ENCODE measurements around the gene WDFY2.

Gene WDFY2

DNA sequence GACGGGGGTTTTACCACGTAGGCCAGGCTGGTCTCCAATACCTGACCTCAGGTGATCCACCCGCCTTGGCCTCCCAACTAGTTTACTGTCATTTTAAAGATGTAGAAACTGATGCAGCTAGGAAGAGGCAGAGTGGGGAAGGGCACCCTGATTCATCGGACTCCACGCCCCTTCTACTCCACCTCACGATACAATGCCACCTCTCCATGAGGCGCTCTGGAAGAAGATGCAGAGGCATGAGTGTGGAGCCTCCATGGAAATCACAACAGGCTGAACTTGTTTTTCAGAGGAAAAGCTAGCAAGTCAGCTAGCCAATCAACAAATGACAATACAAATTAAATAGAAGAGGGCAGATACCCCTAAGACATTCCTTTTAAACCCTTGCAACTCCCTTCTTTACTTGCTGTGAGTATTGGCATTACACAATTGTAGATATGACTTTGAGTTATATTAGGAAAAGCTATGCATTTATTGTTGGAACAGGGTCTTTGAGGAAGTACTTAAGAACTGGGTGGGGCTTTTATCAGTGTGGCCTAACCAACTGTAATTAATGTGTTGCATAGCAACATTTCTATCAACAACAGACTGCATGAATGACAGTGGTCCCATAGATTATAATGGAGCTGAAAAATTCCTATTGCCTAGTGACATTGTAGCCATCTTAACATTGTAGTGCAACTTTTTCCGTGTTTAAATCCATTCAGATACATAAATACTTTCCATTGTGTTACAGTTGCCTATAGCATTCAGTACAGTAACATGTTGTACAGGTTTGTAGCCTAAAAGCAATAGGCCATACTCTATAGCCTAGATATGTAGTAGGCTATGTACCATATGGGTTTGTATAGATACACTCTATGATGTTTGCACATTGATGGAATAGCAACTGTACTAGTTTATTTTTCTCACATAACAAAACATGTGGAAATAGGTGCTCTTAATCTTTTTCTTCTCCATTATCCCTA, 17.6 kb downstream of the WDFY2 start:
- Histone ChIP-seq H3K27ac (ENCODE audit: low read depth, low read length, severe bottlenecking) (no peak overlapping the region), H3K36me3 (ENCODE audit: control insufficient read depth, insufficient read depth, low read length) (peaks cover 13% of the 10 kb centered on the region)
- 87 to 97% methylated on average over 5 of the region's 8 CpGs for WGBS, 2 experiments (ENCODE audit: insufficient coverage in 2 of 2)

DNA sequence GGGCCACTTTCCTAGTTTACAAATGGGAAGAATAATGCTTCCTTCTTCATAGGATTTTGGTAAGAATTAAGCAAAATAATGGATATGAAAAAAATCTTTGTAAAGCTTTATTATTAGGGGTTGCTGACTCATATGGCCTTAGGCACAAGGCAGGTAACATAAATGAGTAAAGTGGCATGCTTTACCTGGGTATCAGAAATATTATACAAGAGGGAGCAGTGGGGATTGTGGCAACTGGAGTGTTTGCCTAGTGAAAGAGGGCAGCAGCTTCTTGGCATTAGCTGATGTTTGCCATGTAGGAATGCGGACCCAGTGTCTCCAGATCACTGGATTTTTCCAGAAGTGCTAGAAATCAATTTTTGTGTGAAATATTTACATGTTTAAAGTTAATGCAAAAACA, 19.5 kb downstream of the WDFY2 start:
- Histone ChIP-seq H3K27ac (ENCODE audit: low read depth, low read length, severe bottlenecking) (no peak overlapping the region), H3K4me3 (ENCODE audit: extremely low read depth, insufficient read depth, low read length, poor library complexity, severe bottlenecking) (no peak overlapping the region), H3K4me1 (ENCODE audit: control insufficient read depth, insufficient read depth, low read length, poor library complexity, severe bottlenecking) (peaks cover 3% of the 10 kb centered on the region), H3K36me3 (ENCODE audit: control insufficient read depth, insufficient read depth, low read length) (peaks cover 17% of the 10 kb centered on the region), H3K9me3 (ENCODE audit: control insufficient read depth, low read length) (peaks cover 4% of the 10 kb centered on the region)
- WGBS, 2 experiments (ENCODE audit: insufficient coverage in 2 of 2): 100% methylated on average over 1 of the region's 1 CpG; no CpG with 5 or more reads in 1 of the 2 experiments

More for the DNA sequence above, 17.6 kb downstream of the WDFY2 start:
- H3K4me3 ChIP-seq (ENCODE audit: extremely low read depth, insufficient read depth, low read length, poor library complexity, severe bottlenecking): no peak overlapping the region
- H3K4me1 ChIP-seq (ENCODE audit: control insufficient read depth, insufficient read depth, low read length, poor library complexity, severe bottlenecking): peaks cover 3% of the 10 kb centered on the region
- H3K9me3 ChIP-seq (ENCODE audit: control insufficient read depth, low read length): no peaks in the 10 kb centered on the region

DNA sequence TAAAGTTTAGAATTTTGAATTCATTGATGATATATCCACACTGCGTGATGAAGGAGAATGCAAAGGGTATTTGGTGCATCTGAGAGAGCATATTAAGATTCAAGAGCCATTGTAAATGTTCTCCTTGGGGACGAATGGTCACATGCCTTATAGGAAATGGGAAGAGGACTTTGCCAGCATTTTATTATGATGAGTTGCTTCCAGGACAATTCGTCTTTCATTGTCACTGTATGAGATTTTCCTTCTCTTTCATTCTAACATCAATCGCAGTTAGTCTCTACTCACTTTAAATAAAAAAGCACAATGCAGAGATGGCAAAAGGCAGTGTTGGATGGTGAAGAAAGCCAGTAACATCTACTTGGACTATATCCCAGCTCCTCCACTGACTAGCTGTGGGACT, 21.4 kb downstream of the WDFY2 start:
- Histone ChIP-seq H3K4me1 (ENCODE audit: control insufficient read depth, insufficient read depth, low read length, poor library complexity, severe bottlenecking) (no peaks in the 10 kb centered on the region), H3K36me3 (ENCODE audit: control insufficient read depth, insufficient read depth, low read length) (peaks cover 17% of the 10 kb centered on the region), H3K9me3 (ENCODE audit: control insufficient read depth, low read length) (peaks cover 4% of the 10 kb centered on the region), H3K4me3 (ENCODE audit: extremely low read depth, insufficient read depth, low read length, poor library complexity, severe bottlenecking) (no peak overlapping the region), H3K27ac (ENCODE audit: low read depth, low read length, severe bottlenecking) (no peak overlapping the region)
- 79 to 96% methylated on average over 2 of the region's 4 CpGs for WGBS, 2 experiments (ENCODE audit: insufficient coverage in 2 of 2)

DNA sequence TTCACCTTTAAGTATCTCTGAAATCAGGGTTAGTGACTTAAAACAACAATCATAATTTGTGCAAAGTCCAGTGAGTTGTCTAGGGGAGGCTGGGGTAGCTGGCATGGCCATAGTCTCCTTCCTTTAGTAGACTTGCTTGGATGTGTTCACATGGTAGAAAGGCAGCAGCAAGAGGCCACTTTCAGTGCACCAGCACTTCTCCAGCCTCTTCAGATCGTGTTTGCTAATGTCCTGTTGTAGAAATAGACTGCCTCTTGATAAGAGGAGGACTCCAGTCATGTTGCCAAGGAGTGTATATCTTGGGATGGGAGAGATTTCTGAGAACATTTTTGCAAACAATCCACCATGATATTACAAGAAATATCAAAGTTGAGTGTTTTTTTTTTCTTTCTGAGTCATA, 22.9 kb downstream of the WDFY2 start:
- no peak overlapping the region for H3K27ac ChIP-seq (ENCODE audit: low read depth, low read length, severe bottlenecking)
- WGBS, 2 experiments (ENCODE audit: insufficient coverage in 2 of 2): 100% methylated on average over 1 of the region's 1 CpG; no CpG with 5 or more reads in 1 of the 2 experiments
- peaks cover 4% of the 10 kb centered on the region for H3K9me3 ChIP-seq (ENCODE audit: control insufficient read depth, low read length)
- no peaks in the 10 kb centered on the region for H3K4me1 ChIP-seq (ENCODE audit: control insufficient read depth, insufficient read depth, low read length, poor library complexity, severe bottlenecking)
- H3K36me3 ChIP-seq (ENCODE audit: control insufficient read depth, insufficient read depth, low read length): peaks cover 7% of the 10 kb centered on the region
- H3K4me3 ChIP-seq (ENCODE audit: extremely low read depth, insufficient read depth, low read length, poor library complexity, severe bottlenecking): no peak overlapping the region

DNA sequence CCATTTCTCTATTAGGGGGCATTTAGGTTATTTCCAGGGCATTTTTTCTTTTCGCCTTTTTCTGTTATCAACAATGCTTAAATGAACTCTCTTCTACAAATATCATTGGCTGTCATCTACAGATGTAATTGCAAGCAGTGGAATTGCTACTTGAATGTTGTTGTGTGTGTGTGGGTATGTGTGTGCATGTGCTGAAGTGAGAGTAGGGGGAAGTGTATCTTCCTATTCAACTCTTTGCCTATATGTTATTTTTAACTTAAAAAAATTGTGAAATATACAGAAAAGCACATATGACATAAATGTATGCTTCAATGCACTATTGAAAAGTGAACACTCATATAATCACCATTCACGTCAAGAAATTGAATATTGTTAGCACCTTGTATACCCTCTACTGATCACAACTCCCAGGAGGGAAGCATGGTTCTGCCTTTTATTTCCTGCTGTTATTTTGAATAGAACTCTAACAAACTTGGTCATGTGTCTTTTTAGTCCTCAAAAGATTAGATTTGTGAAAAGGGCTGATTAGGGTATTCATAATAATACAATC, 24.7 kb downstream of the WDFY2 start:
- H3K36me3 ChIP-seq (ENCODE audit: control insufficient read depth, insufficient read depth, low read length): peaks cover 4% of the 10 kb centered on the region
- no peak overlapping the region for H3K27ac ChIP-seq (ENCODE audit: low read depth, low read length, severe bottlenecking)
- no peaks in the 10 kb centered on the region for H3K4me1 ChIP-seq (ENCODE audit: control insufficient read depth, insufficient read depth, low read length, poor library complexity, severe bottlenecking)
- peaks cover 4% of the 10 kb centered on the region for H3K9me3 ChIP-seq (ENCODE audit: control insufficient read depth, low read length)
- H3K4me3 ChIP-seq (ENCODE audit: extremely low read depth, insufficient read depth, low read length, poor library complexity, severe bottlenecking): no peak overlapping the region
- WGBS, 2 experiments (ENCODE audit: insufficient coverage in 2 of 2): 89% methylated on average over 1 of the region's 2 CpGs; no CpG with 5 or more reads in 1 of the 2 experiments

DNA sequence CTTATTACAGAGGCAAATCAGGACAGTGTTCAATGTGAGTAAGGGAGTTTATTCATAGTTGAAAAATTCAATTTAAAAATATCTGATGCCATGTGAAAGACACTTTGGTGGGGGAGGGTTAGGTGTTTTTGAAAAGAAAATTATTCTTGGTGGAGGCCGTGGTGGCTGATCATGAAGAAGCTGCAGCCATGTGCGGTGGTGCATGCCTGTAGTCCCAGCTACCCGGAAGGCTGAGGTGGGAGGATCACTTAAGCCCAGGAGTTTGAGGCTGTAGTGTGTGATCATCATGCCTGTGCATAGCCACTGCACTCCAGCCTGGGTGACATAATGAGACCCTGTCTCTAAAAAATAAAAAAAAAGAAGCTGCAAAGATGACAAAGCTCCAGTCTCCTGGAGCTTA, 28.6 kb downstream of the WDFY2 start:
- no peak overlapping the region for H3K4me3 ChIP-seq (ENCODE audit: extremely low read depth, insufficient read depth, low read length, poor library complexity, severe bottlenecking)
- WGBS, 2 experiments (ENCODE audit: insufficient coverage in 2 of 2): 80% methylated on average over 1 of the region's 3 CpGs; no CpG with 5 or more reads in 1 of the 2 experiments
- H3K27ac ChIP-seq (ENCODE audit: low read depth, low read length, severe bottlenecking): no peak overlapping the region
- H3K9me3 ChIP-seq (ENCODE audit: control insufficient read depth, low read length): peaks cover 1% of the 10 kb centered on the region
- no peaks in the 10 kb centered on the region for H3K4me1 ChIP-seq (ENCODE audit: control insufficient read depth, insufficient read depth, low read length, poor library complexity, severe bottlenecking)
- no peaks in the 10 kb centered on the region for H3K36me3 ChIP-seq (ENCODE audit: control insufficient read depth, insufficient read depth, low read length)

DNA sequence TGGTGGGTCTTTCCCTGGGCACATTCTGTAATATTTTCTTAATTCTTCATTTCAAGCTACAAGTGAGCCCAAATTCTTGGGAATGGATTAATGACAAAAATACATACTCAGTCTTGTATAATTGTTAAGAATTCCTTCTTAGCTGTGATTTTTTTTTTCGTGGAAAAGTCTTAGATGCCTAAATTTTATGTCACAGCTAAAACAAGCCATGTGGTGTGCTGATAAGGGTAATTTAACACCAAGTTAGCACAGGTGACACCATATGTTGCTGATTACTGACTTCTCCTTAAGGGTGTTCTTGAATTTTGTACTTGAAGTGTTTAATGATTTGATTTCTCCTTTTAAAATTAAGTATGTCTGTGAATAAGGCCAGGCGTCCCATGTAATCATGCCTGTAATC, 29.3 kb downstream of the WDFY2 start:
- WGBS, 2 experiments (ENCODE audit: insufficient coverage in 2 of 2): 100% methylated on average over 1 to 2 of the region's 2 CpGs
- Histone ChIP-seq H3K4me3 (ENCODE audit: extremely low read depth, insufficient read depth, low read length, poor library complexity, severe bottlenecking) (no peak overlapping the region), H3K9me3 (ENCODE audit: control insufficient read depth, low read length) (no peaks in the 10 kb centered on the region), H3K27ac (ENCODE audit: low read depth, low read length, severe bottlenecking) (no peak overlapping the region), H3K36me3 (ENCODE audit: control insufficient read depth, insufficient read depth, low read length) (peaks cover 3% of the 10 kb centered on the region), H3K4me1 (ENCODE audit: control insufficient read depth, insufficient read depth, low read length, poor library complexity, severe bottlenecking) (no peaks in the 10 kb centered on the region)

DNA sequence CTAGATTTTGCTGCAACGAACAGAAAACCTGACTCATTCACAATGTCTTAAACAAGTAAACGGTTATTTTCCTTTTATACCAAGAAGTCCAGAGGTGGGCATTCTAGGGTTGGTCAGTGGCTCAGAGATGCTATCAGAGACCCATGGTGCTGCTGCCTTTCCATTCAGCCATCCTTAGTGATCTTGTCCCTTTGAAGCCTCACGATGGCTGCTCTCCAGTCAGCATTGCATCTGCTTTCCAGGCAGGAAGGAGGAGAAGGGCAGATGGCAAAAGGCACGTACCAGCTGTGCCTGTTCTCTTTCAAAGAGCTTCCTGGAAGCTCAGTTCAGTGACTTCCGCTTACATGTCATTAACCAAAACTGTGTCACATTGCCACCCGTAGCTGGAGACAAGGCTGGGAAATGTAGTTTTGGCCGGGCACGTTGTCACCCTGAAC, 30.1 kb downstream of the WDFY2 start:
- Histone ChIP-seq H3K4me1 (ENCODE audit: control insufficient read depth, insufficient read depth, low read length, poor library complexity, severe bottlenecking) (no peaks in the 10 kb centered on the region), H3K36me3 (ENCODE audit: control insufficient read depth, insufficient read depth, low read length) (peaks cover 3% of the 10 kb centered on the region), H3K27ac (ENCODE audit: low read depth, low read length, severe bottlenecking) (no peak overlapping the region), H3K9me3 (ENCODE audit: control insufficient read depth, low read length) (no peaks in the 10 kb centered on the region), H3K4me3 (ENCODE audit: extremely low read depth, insufficient read depth, low read length, poor library complexity, severe bottlenecking) (no peak overlapping the region)
- 77 to 89% methylated on average over 6 to 7 of the region's 8 CpGs for WGBS, 2 experiments (ENCODE audit: insufficient coverage in 2 of 2)

DNA sequence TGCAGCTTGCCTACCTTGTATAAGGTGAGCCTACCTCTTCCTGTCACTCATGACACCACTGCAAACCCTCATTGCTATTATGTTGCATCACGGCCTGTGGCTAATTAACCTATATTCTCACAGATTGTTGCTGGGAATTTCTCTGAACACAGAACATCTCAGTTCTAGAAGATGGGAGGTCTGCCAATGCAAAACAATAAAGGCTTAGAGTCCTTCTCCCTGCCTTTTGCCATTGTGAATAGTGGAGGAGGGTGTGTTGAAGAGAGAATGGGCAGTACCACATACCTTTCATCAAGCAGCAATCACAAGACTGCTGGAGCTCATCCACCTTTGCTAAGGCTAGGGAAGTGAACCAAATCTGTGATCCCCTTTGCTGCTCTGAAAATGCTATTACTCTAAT, 34.4 kb downstream of the WDFY2 start:
- peaks cover 3% of the 10 kb centered on the region for H3K36me3 ChIP-seq (ENCODE audit: control insufficient read depth, insufficient read depth, low read length)
- WGBS, 2 experiments (ENCODE audit: insufficient coverage in 2 of 2): 100% methylated on average over 1 of the region's 1 CpG
- H3K27ac ChIP-seq (ENCODE audit: low read depth, low read length, severe bottlenecking): no peak overlapping the region
- H3K4me1 ChIP-seq (ENCODE audit: control insufficient read depth, insufficient read depth, low read length, poor library complexity, severe bottlenecking): peaks cover 10% of the 10 kb centered on the region
- H3K9me3 ChIP-seq (ENCODE audit: control insufficient read depth, low read length): no peaks in the 10 kb centered on the region
- no peak overlapping the region for H3K4me3 ChIP-seq (ENCODE audit: extremely low read depth, insufficient read depth, low read length, poor library complexity, severe bottlenecking)

DNA sequence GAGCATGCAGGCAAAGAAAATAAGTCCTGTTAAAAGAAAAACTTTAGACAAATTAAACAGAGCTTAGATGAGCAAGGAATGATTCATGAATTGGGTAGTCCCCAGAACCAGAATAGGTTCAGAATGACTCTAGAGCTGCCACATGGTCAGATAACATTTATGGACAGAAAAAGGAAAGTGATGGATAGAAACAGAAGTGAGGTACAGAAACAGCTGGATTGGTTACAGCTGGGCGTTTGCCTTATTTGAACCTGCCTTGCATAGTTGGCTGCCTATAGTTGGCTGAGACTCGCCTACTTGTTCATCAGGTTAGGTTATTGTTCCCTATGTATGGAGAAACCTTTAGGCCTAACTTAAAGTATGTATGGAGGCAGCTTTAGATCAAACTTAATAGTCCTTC, 35.4 kb downstream of the WDFY2 start:
- Histone ChIP-seq H3K4me1 (ENCODE audit: control insufficient read depth, insufficient read depth, low read length, poor library complexity, severe bottlenecking) (peaks cover 14% of the 10 kb centered on the region), H3K27ac (ENCODE audit: low read depth, low read length, severe bottlenecking) (no peak overlapping the region), H3K9me3 (ENCODE audit: control insufficient read depth, low read length) (no peaks in the 10 kb centered on the region), H3K36me3 (ENCODE audit: control insufficient read depth, insufficient read depth, low read length) (peaks cover 3% of the 10 kb centered on the region), H3K4me3 (ENCODE audit: extremely low read depth, insufficient read depth, low read length, poor library complexity, severe bottlenecking) (no peak overlapping the region)
- WGBS, 2 experiments (ENCODE audit: insufficient coverage in 2 of 2): 70 to 100% methylated on average over 1 of the region's 2 CpGs
